Thyroid gland (tissue), 4 donors: ENCODE measurements around the gene COL6A3. TPM values are rescaled to one million over a fixed set of nuclear protein-coding genes. Genes with fewer than 3 reads are reported as not detected.
A peak's percentile ranks its signal among the peaks of the same experiment; 100 is the strongest.

Experiments used
- DNase-seq, 2 donors: peaks; one replicate each; pipeline ENCODE4 v3.0.0-alpha.2; 2019
- H3K27ac ChIP-seq, 3 donors: fragments of 200-600 bp; sonication (generic); 1 replicate in 2 of 3; 2 replicates in 1 of 3; pipeline ENCODE4 v1.5.1; 2016 to 2019; ENCODE audit warnings: mild to moderate bottlenecking in 1 of 3, moderate library complexity in 1 of 3
- H3K27me3 ChIP-seq: fragments of 200-600 bp; sonication (generic); one replicate; pipeline ENCODE4 v1.5.1; 2019
- H3K36me3 ChIP-seq, 2 donors: fragments of 200-600 bp; sonication (generic); one replicate each; pipeline ENCODE4 v1.5.1; 2016 to 2019
- H3K4me1 ChIP-seq, 2 donors: fragments of 200-600 bp; sonication (generic); one replicate each; pipeline ENCODE4 v1.5.1; 2017 to 2019
- H3K4me3 ChIP-seq, 3 donors: fragments of 200-600 bp; sonication (generic); replicated peaks in 1 of 3; 1 replicate in 2 of 3; 2 replicates in 1 of 3; pipeline ENCODE4 v1.5.1; 2016; ENCODE audit warnings: mild to moderate bottlenecking in 1 of 3
- H3K9me3 ChIP-seq: fragments of 200-600 bp; sonication (generic); one replicate; pipeline ENCODE4 v1.5.1; 2017
- POLR2A ChIP-seq, 2 donors: fragments of 450-650 bp; IDR thresholded peaks; one replicate each; pipeline ENCODE4 v1.6.1; 2017; ENCODE audit warnings: antibody characterized with exemption in 2 of 2, mild to moderate bottlenecking in 2 of 2, moderate library complexity in 1 of 2
- WGBS, 2 donors: methylation state at CpG; one replicate each; pipeline ENCODE4 v1.1.5; 2017; 5-methylcytosine and 5-hydroxymethylcytosine counted together
- intact Hi-C: fragments of 100-400 bp; cut with DNase I; formaldehyde crosslinking; loops from one replicate; pipeline ENCODE4 v1.15.1; 2023
- total RNA-seq, 4 donors: library from RNA; depleted of rRNA; stranded (reverse); fragments of >200 nt; gene quantifications; one replicate each; pipeline ENCODE4 v1.2.3, GENCODE V29; 2016
- TF ChIP-seq, protein P1 (sequence below), 6 experiments: fragments of 200-600 bp in 3 of 6; fragments of 450-650 bp in 3 of 6; sonication (generic) in 3 of 6; IDR thresholded peaks; one replicate each; pipeline ENCODE4 v1.5.1; 2016 to 2019; ENCODE audit warnings: antibody characterized with exemption in 6 of 6, mild to moderate bottlenecking in 2 of 6, inconsistent platforms in 1 of 6, moderate library complexity in 1 of 6

The COL6A3 gene
- total RNA-seq, 4 donors from 2014 or later, result 82.6 to 168 (median 146) TPM

DNA sequence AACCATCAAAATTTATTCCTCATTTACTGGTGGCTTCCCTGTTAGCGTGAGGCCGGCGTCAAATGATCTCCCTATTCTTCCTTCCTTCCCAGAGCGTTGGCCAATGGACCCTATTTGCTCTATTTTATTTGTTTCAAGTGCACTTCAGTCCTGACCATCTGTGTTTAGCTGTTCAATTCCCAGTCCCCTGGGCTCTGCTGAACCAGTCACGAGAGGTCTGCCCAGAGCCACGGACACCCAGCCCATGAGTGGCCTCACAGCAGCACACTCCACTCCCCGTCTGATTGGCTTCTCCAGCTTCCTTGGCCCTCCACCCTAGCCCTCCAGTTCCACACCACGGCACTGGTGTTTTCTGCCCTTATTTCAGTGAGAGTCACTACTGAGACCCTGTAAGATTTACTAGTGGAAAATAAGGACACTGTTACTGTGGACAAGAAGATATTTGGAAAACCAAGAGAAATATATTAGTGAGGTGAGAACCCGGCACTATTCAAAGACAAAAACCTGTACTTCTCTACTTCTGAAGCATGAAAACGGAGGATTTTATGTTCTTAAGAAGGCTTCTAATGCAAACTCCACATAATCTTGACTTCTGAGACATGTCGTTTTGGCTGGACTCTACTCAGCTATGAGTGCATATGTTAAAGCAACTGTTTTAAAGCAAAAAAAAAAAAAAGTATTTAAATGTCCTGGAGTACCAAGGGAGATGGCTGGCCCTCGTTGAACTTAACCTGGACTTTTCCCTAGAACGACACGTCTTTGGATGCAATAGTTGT lies 86.6 kb downstream of the COL6A3 start:
- intact Hi-C loops, result no loop called here
- Histone ChIP-seq H3K4me1 (peaks cover 2 to 24% of the 10 kb centered on the region in 2 donors), H3K27ac (peak overlapping the region in 1 of 3 donors; percentile 10), H3K36me3 (no peaks in the 10 kb centered on the region), H3K27me3 (no peaks in the 10 kb centered on the region), H3K4me3 (no peak overlapping the region), H3K9me3 (no peaks in the 10 kb centered on the region)
- no peak for TF ChIP-seq POLR2A (IDR thresholded peaks at IDR 0.05)
- TF ChIP-seq, protein P1, sequence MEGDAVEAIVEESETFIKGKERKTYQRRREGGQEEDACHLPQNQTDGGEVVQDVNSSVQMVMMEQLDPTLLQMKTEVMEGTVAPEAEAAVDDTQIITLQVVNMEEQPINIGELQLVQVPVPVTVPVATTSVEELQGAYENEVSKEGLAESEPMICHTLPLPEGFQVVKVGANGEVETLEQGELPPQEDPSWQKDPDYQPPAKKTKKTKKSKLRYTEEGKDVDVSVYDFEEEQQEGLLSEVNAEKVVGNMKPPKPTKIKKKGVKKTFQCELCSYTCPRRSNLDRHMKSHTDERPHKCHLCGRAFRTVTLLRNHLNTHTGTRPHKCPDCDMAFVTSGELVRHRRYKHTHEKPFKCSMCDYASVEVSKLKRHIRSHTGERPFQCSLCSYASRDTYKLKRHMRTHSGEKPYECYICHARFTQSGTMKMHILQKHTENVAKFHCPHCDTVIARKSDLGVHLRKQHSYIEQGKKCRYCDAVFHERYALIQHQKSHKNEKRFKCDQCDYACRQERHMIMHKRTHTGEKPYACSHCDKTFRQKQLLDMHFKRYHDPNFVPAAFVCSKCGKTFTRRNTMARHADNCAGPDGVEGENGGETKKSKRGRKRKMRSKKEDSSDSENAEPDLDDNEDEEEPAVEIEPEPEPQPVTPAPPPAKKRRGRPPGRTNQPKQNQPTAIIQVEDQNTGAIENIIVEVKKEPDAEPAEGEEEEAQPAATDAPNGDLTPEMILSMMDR (IDR thresholded peaks at IDR 0.05), result no peak
- DNase-seq, result no peak
- 49 to 55% methylated on average over 14 of the region's 14 CpGs for WGBS, 2 donors

- TF ChIP-seq, protein P1 (IDR thresholded peaks at IDR 0.05), result no peak
- no peak for TF ChIP-seq POLR2A (IDR thresholded peaks at IDR 0.05)
- Histone ChIP-seq H3K36me3 (no peaks in the 10 kb centered on the region), H3K27ac (peak overlapping the region in 1 of 3 donors; percentile 10), H3K4me3 (no peak overlapping the region), H3K9me3 (no peaks in the 10 kb centered on the region), H3K4me1 (peaks cover 3 to 33% of the 10 kb centered on the region in 2 donors), H3K27me3 (no peaks in the 10 kb centered on the region)
- DNase-seq, result no peak
- intact Hi-C loops, result no loop called here
- WGBS, 2 donors, result 76 to 79% methylated on average over 11 to 12 of the region's 12 CpGs
Observed at GRCh38 chr2:237326266-237327171, 87.4 kb downstream of the COL6A3 start.

DNA sequence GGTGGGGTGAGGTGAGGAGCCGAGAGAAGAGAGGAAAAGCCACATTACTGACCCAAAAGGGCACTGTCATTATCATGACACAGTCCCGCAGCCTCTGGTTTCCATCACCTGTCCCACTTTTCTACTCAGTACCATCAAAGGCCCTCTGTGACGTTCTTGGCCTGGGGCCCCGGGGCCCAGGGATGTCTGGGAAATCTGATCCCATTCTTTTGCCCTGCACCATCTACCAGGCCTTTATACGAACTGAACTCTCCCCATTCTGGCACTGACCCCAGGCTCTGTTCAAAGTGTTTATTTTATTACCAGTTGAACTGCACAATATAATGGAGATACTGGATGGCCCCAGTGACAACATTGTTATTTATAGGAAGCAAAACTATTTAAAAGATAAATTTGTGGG lies 89.1 kb downstream of the COL6A3 start:
- TF ChIP-seq POLR2A (IDR thresholded peaks at IDR 0.05), result no peak
- TF ChIP-seq, protein P1 (IDR thresholded peaks at IDR 0.05), result no peak
- intact Hi-C loops, result loop anchor here (5.0 kb wide), 1 partner anchor 158 kb away; no protein-coding TSS in a partner anchor
- peaks cover 3 to 33% of the 10 kb centered on the region in 2 donors for H3K4me1 ChIP-seq
- H3K27me3 ChIP-seq, result no peaks in the 10 kb centered on the region
- no peaks in the 10 kb centered on the region for H3K36me3 ChIP-seq
- DNase-seq, result no peak
- WGBS, 2 donors, result 66 to 70% methylated on average over 5 of the region's 5 CpGs
- peak overlapping the region in 2 of 3 donors; percentile 4 to 35 for H3K27ac ChIP-seq
- no peak overlapping the region for H3K4me3 ChIP-seq
- no peaks in the 10 kb centered on the region for H3K9me3 ChIP-seq

GRCh38 chr2:237324405-237324831 lies 89.5 kb downstream of the COL6A3 start:
- WGBS, 2 donors, result 78 to 83% methylated on average over 12 of the region's 12 CpGs
- no peak for TF ChIP-seq POLR2A (IDR thresholded peaks at IDR 0.05)
- TF ChIP-seq, protein P1 (IDR thresholded peaks at IDR 0.05), result no peak
- no peaks in the 10 kb centered on the region for H3K9me3 ChIP-seq
- peaks cover 3 to 33% of the 10 kb centered on the region in 2 donors for H3K4me1 ChIP-seq
- no peak overlapping the region for H3K4me3 ChIP-seq
- intact Hi-C loops, result loop anchor here (5.0 kb wide), 1 partner anchor 157 kb away; no protein-coding TSS in a partner anchor
- no peaks in the 10 kb centered on the region for H3K36me3 ChIP-seq
- no peak for DNase-seq
- H3K27ac ChIP-seq, result peak overlapping the region in 2 of 3 donors; percentile 4 to 69
- H3K27me3 ChIP-seq, result no peaks in the 10 kb centered on the region
